HL-60/S4 treated with retinoic acid at 250 ng/mL for 4 days and 3 days (cell line): ENCODE results near the gene TTBK2.
"Not testable (repeated sequence)": the region's sequence is repeated elsewhere in the genome, so short reads cannot be mapped to it uniquely, and the experiment has no call there.

Source experiments
- in situ Hi-C: fragments of 300-500 bp; cut with MboI; formaldehyde crosslinking; loops from 2 replicates; pipeline ENCODE4 v1.7.0; 2022; ENCODE audit warnings: low sequenced_read_pairs

The TTBK2 gene

GRCh38 chr15:42920519-42921341, at the start of gene TTBK2:
Gene TTBK2 (minus strand): TSS chr15:42920778. CDS start chr15:42878617, 42,161 bp downstream.
- in situ Hi-C loops, result loop anchor here (10.0 kb wide), 1 partner anchor 206 kb away; no protein-coding TSS in a partner anchor

- in situ Hi-C loops, result no loop called here
Measured at GRCh38 chr15:42964476-42964875, 43.9 kb upstream of the TTBK2 start.

GRCh38 chr15:42955518-42955917, 34.9 kb upstream of the TTBK2 start:
- in situ Hi-C loops, result no loop called here

- in situ Hi-C loops, result no loop called here
Measured at GRCh38 chr15:42954291-42954690, 33.7 kb upstream of the TTBK2 start.

GRCh38 chr15:42948898-42949297, 28.3 kb upstream of the TTBK2 start:
- in situ Hi-C loops, result not testable (repeated sequence)

- in situ Hi-C loops, result no loop called here
Measured at GRCh38 chr15:42940527-42940926, 19.9 kb upstream of the TTBK2 start.

- in situ Hi-C loops, result no loop called here
Measured at GRCh38 chr15:42939841-42940240, 19.3 kb upstream of the TTBK2 start.

GRCh38 chr15:42937143-42937542, 16.6 kb upstream of the TTBK2 start:
- in situ Hi-C loops, result no loop called here

- in situ Hi-C loops, result no loop called here
Measured at GRCh38 chr15:42933886-42934667, 13.5 kb upstream of the TTBK2 start.

- in situ Hi-C loops, result no loop called here
Measured at GRCh38 chr15:42932833-42933515, 12.4 kb upstream of the TTBK2 start.

- in situ Hi-C loops, result no loop called here
Measured at GRCh38 chr15:42931702-42932486, 11.3 kb upstream of the TTBK2 start.

- in situ Hi-C loops, result loop anchor here (10.0 kb wide), 1 partner anchor 215 kb away; no protein-coding TSS in a partner anchor
Measured at GRCh38 chr15:42929306-42929848, 8.8 kb upstream of the TTBK2 start.

- in situ Hi-C loops, result loop anchor here (10.0 kb wide), 1 partner anchor 207 kb away; no protein-coding TSS in a partner anchor
Measured at GRCh38 chr15:42921342-42921731, 759 bp upstream of the TTBK2 start.

- in situ Hi-C loops, result loop anchor here (10.0 kb wide), 1 partner anchor 205 kb away; no protein-coding TSS in a partner anchor
Measured at GRCh38 chr15:42919799-42920518, 619 bp downstream of the TTBK2 start.

- in situ Hi-C loops, result no loop called here
Measured at GRCh38 chr15:42919308-42919707, 1.3 kb downstream of the TTBK2 start.

GRCh38 chr15:42918047-42918446, 2.5 kb downstream of the TTBK2 start:
- in situ Hi-C loops, result no loop called here

- in situ Hi-C loops, result no loop called here
Measured at GRCh38 chr15:42915654-42916315, 4.8 kb downstream of the TTBK2 start.

GRCh38 chr15:42914728-42915497, 5.7 kb downstream of the TTBK2 start:
- in situ Hi-C loops, result no loop called here
